Keratinocyte (primary cell): Measurements from ENCODE around the gene NLGN4X. TPM values are rescaled to one million over a fixed set of nuclear protein-coding genes. Genes with fewer than 3 reads are reported as not detected.
A peak's percentile ranks its signal among the peaks of the same experiment; 100 is the strongest.

Experiments used
- DNase-seq: peaks from one replicate; pipeline ENCODE4 v3.0.0-alpha.2; 2011; ENCODE audit warnings: low read depth, missing footprints, low spot score
- FAIRE-seq: peaks from 2 replicates; lab custom pipeline; 2011; peaks lifted over from hg19 to GRCh38; lab: Jason Lieb, UNC
- H2AFZ ChIP-seq: 2 replicates; pipeline ENCODE4 v1.6.0; 2012; ENCODE audit warnings: low read length, control low read depth, inconsistent platforms; ENCODE audit not compliant: control insufficient read depth
- H3K27ac ChIP-seq: 2 replicates; pipeline ENCODE4 v1.5.1; 2011; ENCODE audit warnings: low read length; ENCODE audit not compliant: control insufficient read depth, insufficient read depth
- H3K27me3 ChIP-seq: 3 replicates; pipeline ENCODE4 v1.6.0; 2011; ENCODE audit warnings: low read length; ENCODE audit not compliant: control insufficient read depth, insufficient read depth; ENCODE audit errors: extremely low read depth
- H3K36me3 ChIP-seq, 2 experiments: 2 replicates in 1 of 2; 3 replicates in 1 of 2; pipeline ENCODE4 v1.5.1; 2011; ENCODE audit warnings: low read length in 2 of 2, mild to moderate bottlenecking in 1 of 2; ENCODE audit not compliant: control insufficient read depth in 2 of 2, insufficient read depth in 2 of 2; ENCODE audit errors: extremely low read depth in 1 of 2
- H3K4me1 ChIP-seq: 3 replicates; pipeline ENCODE4 v1.5.1; 2011; ENCODE audit warnings: low read length; ENCODE audit not compliant: control insufficient read depth, insufficient read depth; ENCODE audit errors: extremely low read depth
- H3K4me2 ChIP-seq: 3 replicates; pipeline ENCODE4 v1.6.0; 2011; ENCODE audit warnings: low read depth, low read length; ENCODE audit not compliant: control insufficient read depth, insufficient read depth; ENCODE audit errors: extremely low read depth
- H3K4me3 ChIP-seq, 3 experiments: fragments of 200-600 bp in 1 of 3; sonication (generic) in 1 of 3; 2 replicates in 2 of 3; 3 replicates in 1 of 3; pipeline ENCODE4 v1.5.1; 2011 to 2016; ENCODE audit warnings: low read length in 3 of 3, mild to moderate bottlenecking in 3 of 3, control low read depth in 2 of 3, inconsistent platforms in 1 of 3, low read depth in 1 of 3, mixed read lengths in 1 of 3, mixed run types in 1 of 3, moderate library complexity in 1 of 3; ENCODE audit not compliant: control insufficient read depth in 2 of 3, insufficient read depth in 2 of 3; ENCODE audit errors: extremely low read depth in 1 of 3
- H3K79me2 ChIP-seq: 2 replicates; pipeline ENCODE4 v1.6.0; 2012; ENCODE audit warnings: low read length; ENCODE audit not compliant: control insufficient read depth, insufficient read depth
- H3K9ac ChIP-seq: 3 replicates; pipeline ENCODE4 v1.6.0; 2011; ENCODE audit warnings: low read length; ENCODE audit not compliant: control insufficient read depth, insufficient read depth; ENCODE audit errors: extremely low read depth
- H3K9me1 ChIP-seq: 3 replicates; pipeline ENCODE4 v1.6.0; 2011; ENCODE audit warnings: low read length; ENCODE audit not compliant: control insufficient read depth, insufficient read depth; ENCODE audit errors: extremely low read depth
- H3K9me3 ChIP-seq: 2 replicates; pipeline ENCODE4 v1.5.1; 2012; ENCODE audit warnings: low read depth, low read length; ENCODE audit not compliant: control insufficient read depth
- H4K20me1 ChIP-seq: 3 replicates; pipeline ENCODE4 v1.6.0; 2011; ENCODE audit warnings: low read length; ENCODE audit not compliant: control insufficient read depth, insufficient read depth; ENCODE audit errors: extremely low read depth
- CTCF ChIP-seq, 3 experiments: IDR thresholded peaks in 1 of 3; conservative IDR thresholded peaks in 1 of 3; optimal IDR thresholded peaks in 1 of 3; 2 replicates in 2 of 3; 3 replicates in 1 of 3; pipeline versions ENCODE3 to v1.5.1; 2011; ENCODE audit warnings: low read length in 3 of 3, mild to moderate bottlenecking in 3 of 3, moderate library complexity in 2 of 3, control low read depth in 1 of 3, inconsistent platforms in 1 of 3; ENCODE audit not compliant: insufficient read depth in 2 of 3; ENCODE audit errors: extremely low read depth in 1 of 3
- EZH2 ChIP-seq: IDR thresholded peaks from one replicate; pipeline ENCODE4 v1.6.1; 2012; ENCODE audit warnings: inconsistent platforms, mild to moderate bottlenecking, low read length, moderate library complexity
- dilution Hi-C: fragments of 300-500 bp; cut with MboI; formaldehyde crosslinking; loops from one replicate; pipeline ENCODE4 v1.7.0; 2020; ENCODE audit warnings: low sequenced_read_pairs; ENCODE audit not compliant: extremely low pct_ligation_motif_present
- polyA plus RNA-seq, 5 experiments: library from polyadenylated mRNA; depleted of rRNA in 3 of 5; stranded (reverse) in 3 of 5; stranded (forward) in 1 of 5; unstranded in 1 of 5; fragments of >200 nt; gene quantifications; 1 replicate in 1 of 5; 2 replicates in 3 of 5; 3 replicates in 1 of 5; pipeline versions ENCODE4 v1.2.1 to v1.2.3, GENCODE V29; 2011 to 2012; ENCODE audit warnings: missing spikeins in 2 of 5, low read depth in 1 of 5, low replicate concordance in 1 of 5

NLGN4X gene
- polyA plus RNA-seq, 1 donor (not counting 4 experiments of a cell fraction or from before 2014, with no cell fraction given): 2.0 TPM

DNA sequence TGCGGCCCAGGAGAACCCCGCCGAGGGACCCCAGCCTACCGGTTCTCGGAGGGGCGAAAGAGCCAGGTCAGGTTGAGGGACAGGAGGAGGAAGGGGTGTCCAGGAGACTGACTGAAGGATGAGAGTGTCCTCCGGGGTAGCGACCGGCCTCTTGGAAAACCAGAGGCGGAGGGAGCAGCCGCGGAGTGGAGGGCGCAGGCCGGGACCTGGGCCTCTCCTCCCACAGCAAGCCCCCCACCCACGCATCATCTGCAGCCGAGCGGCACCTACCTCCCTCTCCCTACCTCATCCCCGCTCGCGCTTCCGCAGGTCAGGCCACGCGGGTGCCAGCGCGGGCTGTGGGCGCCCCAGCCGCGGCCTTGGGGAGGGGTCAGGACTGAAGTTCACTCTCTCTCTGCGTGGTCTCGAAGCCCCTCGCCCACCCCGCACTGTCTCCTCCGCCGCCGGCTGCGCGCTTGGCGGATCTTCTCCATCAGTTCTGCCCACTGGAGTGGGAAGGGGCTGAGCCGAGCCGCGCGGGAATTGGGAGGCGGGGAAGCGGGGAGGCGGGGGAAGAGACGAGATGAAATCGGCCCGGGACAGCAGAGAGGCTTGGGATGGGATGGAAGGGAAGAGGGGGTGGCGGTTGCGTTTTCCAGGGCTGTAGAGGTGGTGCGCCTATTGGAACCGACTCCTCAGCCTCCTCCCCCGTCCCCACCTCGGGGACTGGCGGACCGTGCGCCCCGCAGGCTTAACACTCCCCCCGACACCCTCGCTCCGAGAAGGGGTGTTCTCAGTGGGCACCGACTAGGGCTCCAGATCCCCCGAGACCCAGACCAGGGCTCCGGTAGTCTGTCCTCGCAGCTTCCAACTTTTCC, 1.8 kb downstream of the NLGN4X start:
- Histone ChIP-seq H3K9ac (peak overlapping the region; percentile 37), H3K4me1 (no peaks in the 10 kb centered on the region)

GRCh38 chrX:6225911-6226595, 2.6 kb downstream of the NLGN4X start:
- H3K9me3 ChIP-seq: no peaks in the 10 kb centered on the region
- dilution Hi-C loops: no loop called here
- no peaks in the 10 kb centered on the region for H3K79me2 ChIP-seq

More for the DNA sequence above, 1.8 kb downstream of the NLGN4X start:
- Histone ChIP-seq H3K4me2 (peak overlapping the region; percentile 45), H4K20me1 (no peaks in the 10 kb centered on the region), H3K9me1 (no peaks in the 10 kb centered on the region), H3K36me3 (no peaks in the 10 kb centered on the region), H3K9me3 (no peaks in the 10 kb centered on the region), H3K4me3 (peak overlapping the region in 2 of 3 experiments; percentile 24 to 46), H2AFZ (peak overlapping the region; percentile 12), H3K27ac (no peak overlapping the region), H3K27me3 (peaks cover 34% of the 10 kb centered on the region), H3K79me2 (no peaks in the 10 kb centered on the region)
- dilution Hi-C loops: no loop called here
- DNase-seq: no peak
- TF ChIP-seq EZH2 (peak; percentile 78), CTCF (optimal IDR thresholded peaks at IDR 0.05 in 1 of 3, IDR thresholded peaks at IDR 0.05 in 1 of 3, conservative IDR thresholded peaks at IDR 0.05 in 1 of 3; ENCODE audit: extremely low read depth in 1 of 3, insufficient read depth in 2 of 3, low read length in 3 of 3) (no peak)
- FAIRE-seq: no peak

More at GRCh38 chrX:6225911-6226595, 2.6 kb downstream of the NLGN4X start:
- Histone ChIP-seq H2AFZ (peak overlapping the region; percentile 23), H3K4me1 (no peaks in the 10 kb centered on the region), H4K20me1 (no peaks in the 10 kb centered on the region), H3K9me1 (no peaks in the 10 kb centered on the region), H3K4me2 (peak overlapping the region; percentile 45), H3K27ac (no peak overlapping the region), H3K4me3 (peak overlapping the region; percentile 24 to 46 (median 43)), H3K27me3 (peaks cover 34% of the 10 kb centered on the region), H3K9ac (peak overlapping the region; percentile 37), H3K36me3 (no peaks in the 10 kb centered on the region)
- FAIRE-seq: no peak
- no peak for DNase-seq
- peak; percentile 58 for TF ChIP-seq EZH2
- peak in 2 of 3 experiments; percentile 6 to 18 for TF ChIP-seq CTCF (optimal IDR thresholded peaks at IDR 0.05 in 1 of 3, IDR thresholded peaks at IDR 0.05 in 1 of 3, conservative IDR thresholded peaks at IDR 0.05 in 1 of 3; ENCODE audit: extremely low read depth in 1 of 3, insufficient read depth in 2 of 3, low read length in 3 of 3)
